Stomach (tissue), 4 donors: ENCODE results near the gene FMN1.
"Not testable (repeated sequence)": the region's sequence is repeated elsewhere in the genome, so short reads cannot be mapped to it uniquely, and the experiment has no call there.

Experiments used
- CTCF ChIP-seq, 7 experiments: fragments of 450-650 bp in 4 of 7; fragments of 200-600 bp in 3 of 7; sonication (generic) in 3 of 7; IDR thresholded peaks; one replicate each; pipeline ENCODE4 v1.5.1; 2016 to 2019; ENCODE audit warnings: antibody characterized with exemption in 7 of 7, control low read depth in 2 of 7, mild to moderate bottlenecking in 1 of 7
- POLR2A ChIP-seq, 4 donors: fragments of 450-650 bp; IDR thresholded peaks; one replicate each; pipeline ENCODE4 v1.6.1; 2016; ENCODE audit warnings: antibody characterized with exemption in 4 of 4, control low read depth in 2 of 4, mild to moderate bottlenecking in 1 of 4, moderate library complexity in 1 of 4

- not testable (repeated sequence) for TF ChIP-seq CTCF, POLR2A (IDR thresholded peaks at IDR 0.05)
These were observed 347.8 kb downstream of the FMN1 start for GRCh38 chr15:32846671-32847070.
